Vagina (tissue), 2 donors: ENCODE results near the gene RECK.

ENCODE experiments used
- CTCF ChIP-seq, 3 experiments: fragments of 450-650 bp in 2 of 3; fragments of 200-600 bp in 1 of 3; sonication (generic) in 1 of 3; IDR thresholded peaks; one replicate each; pipeline ENCODE4 v1.5.1; 2017 to 2019; ENCODE audit warnings: antibody characterized with exemption in 3 of 3, mild to moderate bottlenecking in 2 of 3, moderate library complexity in 2 of 3
- POLR2AphosphoS5 ChIP-seq, 2 donors: sonication (generic); formaldehyde crosslinking; IDR thresholded peaks; one replicate each; pipeline ENCODE4 v1.9.0; 2017; ENCODE audit warnings: antibody characterized with exemption in 2 of 2, mild to moderate bottlenecking in 2 of 2, low read depth in 1 of 2; ENCODE audit not compliant: insufficient read depth in 1 of 2

- TF ChIP-seq CTCF (IDR thresholded peaks at IDR 0.05) (no peak), POLR2AphosphoS5 (IDR thresholded peaks at IDR 0.05; ENCODE audit: insufficient read depth in 1 of 2, low read depth in 1 of 2) (no peak)
Measured at GRCh38 chr9:36129139-36129538, 92.4 kb downstream of the RECK start.
